ENCODE results near the gene DENND1A. TPM values are rescaled to one million over a fixed set of nuclear protein-coding genes. Genes with fewer than 3 reads are reported as not detected.

Gene DENND1A
- total and polyA plus RNA-seq, 2 of the 13 experiments (the other 11 are each of a cell fraction or from before 2014, with no cell fraction given): 14.8 to 30.1 TPM

DNA sequence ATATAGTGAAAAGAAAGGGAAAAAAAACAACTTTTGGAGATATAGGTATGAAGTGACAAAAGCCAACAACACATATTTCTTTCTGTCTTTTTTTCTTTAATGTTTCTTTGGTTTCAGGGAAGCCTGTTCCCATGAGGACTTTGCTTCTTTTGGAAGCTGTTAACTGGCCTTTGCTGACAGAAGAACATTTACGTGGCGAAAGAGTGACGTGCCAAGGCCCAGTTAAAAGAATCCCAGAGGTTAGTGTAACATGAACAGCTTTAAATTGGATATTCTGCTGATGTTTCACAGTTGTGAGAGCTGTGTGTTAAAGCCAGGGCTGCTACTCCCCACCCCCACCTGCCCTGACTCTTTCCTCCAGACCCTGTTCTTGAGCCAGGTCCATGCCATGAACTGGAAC is 298.1 kb downstream of the DENND1A start:
- no peak overlapping the region for H2AFZ ChIP-seq (ENCODE audit: low read length)
- TF ChIP-seq KLF11 (CRISPR knock-in tag; IDR thresholded peaks at IDR 0.05) (no peak), NONO (IDR thresholded peaks at IDR 0.05) (no peak), NONO (CRISPR knock-in tag; conservative IDR thresholded peaks at IDR 0.05) (no peak), ZSCAN25 (CRISPR knock-in tag; IDR thresholded peaks at IDR 0.05) (no peak), ZFX (CRISPR knock-in tag; IDR thresholded peaks at IDR 0.05; ENCODE audit: low read depth) (no peak)
- TF ChIP-seq, protein P1, sequence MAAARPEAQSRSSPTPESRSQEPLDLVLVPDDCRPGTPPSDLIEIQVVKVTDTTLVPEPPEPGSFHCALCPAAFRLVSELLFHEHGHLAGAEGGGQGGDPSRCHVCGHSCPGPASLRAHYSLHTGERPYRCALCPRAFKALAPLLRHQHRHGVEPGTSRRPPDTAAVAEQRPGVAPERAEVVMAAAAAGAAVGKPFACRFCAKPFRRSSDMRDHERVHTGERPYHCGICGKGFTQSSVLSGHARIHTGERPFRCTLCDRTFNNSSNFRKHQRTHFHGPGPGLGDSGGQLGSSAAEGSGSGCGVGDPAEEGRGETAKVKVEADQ (CRISPR knock-in tag; IDR thresholded peaks at IDR 0.05; ENCODE audit: borderline replicate concordance): no peak
- H3K27me3 ChIP-seq (ENCODE audit: control insufficient read depth in 1 of 2, insufficient read depth in 2 of 2, low read length in 2 of 2): no peaks in the 10 kb centered on the region
- BruUV-seq (replicated peaks): no TSS peak
- no peaks in the 10 kb centered on the region for H3K79me2 ChIP-seq (ENCODE audit: insufficient read depth, low read length)
- no peak overlapping the region for H3K27ac ChIP-seq (ENCODE audit: extremely low read length, insufficient read depth, low read length)
- no peak overlapping the region for H3K4me3 ChIP-seq (replicated peaks in 1 of 3; ENCODE audit: insufficient read depth in 1 of 3, low read depth in 2 of 3, low read length in 3 of 3)
- ATAC-seq: no peak
- no peak for DNase-seq (ENCODE audit: low spot score)
- ChIA-PET POLR2A (no interaction called here), CTCF (ENCODE audit: low intra/inter-chr PET ratio, low total read pairs) (no interaction called here)
- H4K20me1 ChIP-seq (ENCODE audit: insufficient read depth, low read length): no peaks in the 10 kb centered on the region
- H3K4me2 ChIP-seq (ENCODE audit: low read depth, low read length): no peak overlapping the region
- WGBS (ENCODE audit: low lambda C conversion rate): 91% methylated on average over 3 of the region's 3 CpGs
- no peak overlapping the region for H3K9ac ChIP-seq (ENCODE audit: insufficient read depth, low read depth, low read length)
- in situ Hi-C loops (cut with HindIII; ENCODE audit: extremely low pct_ligation_motif_present, low pct_unique_long_range_greater_than_20kb): no loop called here
- H3K9me3 ChIP-seq (ENCODE audit: low read length): no peaks in the 10 kb centered on the region
- H3K36me3 ChIP-seq (replicated peaks in 1 of 2; ENCODE audit: control insufficient read depth in 1 of 2, insufficient read depth in 2 of 2, low read length in 2 of 2): peaks cover 10 to 28% of the 10 kb centered on the region in 2 experiments
- H3K4me1 ChIP-seq (ENCODE audit: insufficient read depth, low read length): peaks cover 15% of the 10 kb centered on the region
- intact Hi-C loops (cut with micrococcal nuclease; ENCODE audit: unreplicated experiment): no loop called here
- FAIRE-seq: no peak

DNA sequence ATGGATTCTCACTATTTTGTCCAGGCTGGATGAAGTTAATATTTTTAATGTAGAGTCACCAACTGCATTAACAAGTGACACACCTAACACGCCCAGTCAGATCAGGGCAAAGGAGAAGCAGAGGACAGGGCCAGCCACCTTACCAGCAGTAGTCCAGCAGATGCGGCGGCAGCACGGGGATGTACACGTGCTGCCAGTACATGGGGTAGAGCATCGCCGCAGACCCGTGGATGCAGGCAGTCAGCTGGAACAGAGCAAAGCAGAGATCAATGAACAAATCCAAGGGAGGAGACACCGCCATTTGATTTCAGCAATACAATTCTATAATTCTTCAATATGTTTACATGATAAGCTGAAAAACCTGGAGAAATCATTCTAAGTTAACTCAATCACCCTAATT is 299.7 kb downstream of the DENND1A start:
- WGBS (ENCODE audit: low lambda C conversion rate): 97% methylated on average over 9 of the region's 9 CpGs
- H4K20me1 ChIP-seq (ENCODE audit: insufficient read depth, low read length): no peaks in the 10 kb centered on the region
- DNase-seq (ENCODE audit: low spot score) (no peak), ATAC-seq (no peak), FAIRE-seq (no peak)
- H3K9ac ChIP-seq (ENCODE audit: insufficient read depth, low read depth, low read length): no peak overlapping the region
- H3K4me2 ChIP-seq (ENCODE audit: low read depth, low read length): no peak overlapping the region
- H3K4me1 ChIP-seq (ENCODE audit: insufficient read depth, low read length): 0 out of 2 replicates have a peak, but pooled peaks cover 4% of the 10 kb centered on the region
- intact Hi-C loops (cut with micrococcal nuclease; ENCODE audit: unreplicated experiment) (no loop called here), in situ Hi-C loops (cut with HindIII; ENCODE audit: extremely low pct_ligation_motif_present, low pct_unique_long_range_greater_than_20kb) (no loop called here)
- no TSS peak for BruUV-seq (replicated peaks)
- H3K79me2 ChIP-seq (ENCODE audit: insufficient read depth, low read length): no peaks in the 10 kb centered on the region
- TF ChIP-seq ZNF484 (CRISPR knock-in tag; IDR thresholded peaks at IDR 0.05; ENCODE audit: borderline replicate concordance, low read depth) (no peak), ZNF550 (CRISPR knock-in tag; IDR thresholded peaks at IDR 0.05; ENCODE audit: borderline replicate concordance) (no peak), THAP11 (CRISPR knock-in tag; IDR thresholded peaks at IDR 0.05) (no peak), ZNF574 (CRISPR knock-in tag; IDR thresholded peaks at IDR 0.05) (no peak), ZNF841 (CRISPR knock-in tag; IDR thresholded peaks at IDR 0.05; ENCODE audit: borderline replicate concordance) (no peak), ZKSCAN1 (IDR thresholded peaks at IDR 0.05; ENCODE audit: low read length) (no peak)
- H3K27ac ChIP-seq (ENCODE audit: extremely low read length, insufficient read depth, low read length): no peak overlapping the region
- no peak overlapping the region for H3K4me3 ChIP-seq (replicated peaks in 1 of 3; ENCODE audit: insufficient read depth in 1 of 3, low read depth in 2 of 3, low read length in 3 of 3)
- no peaks in the 10 kb centered on the region for H3K9me3 ChIP-seq (ENCODE audit: low read length)
- ChIA-PET CTCF (ENCODE audit: low intra/inter-chr PET ratio, low total read pairs) (no interaction called here), POLR2A (no interaction called here)
- no peaks in the 10 kb centered on the region for H3K27me3 ChIP-seq (ENCODE audit: control insufficient read depth in 1 of 2, insufficient read depth in 2 of 2, low read length in 2 of 2)
- H3K36me3 ChIP-seq (replicated peaks in 1 of 2; ENCODE audit: control insufficient read depth in 1 of 2, insufficient read depth in 2 of 2, low read length in 2 of 2): peaks cover 12 to 37% of the 10 kb centered on the region in 2 experiments
- H2AFZ ChIP-seq (ENCODE audit: low read length): no peak overlapping the region
